ENCODE data around the gene GHRL. TPM values are rescaled to one million over a fixed set of nuclear protein-coding genes. Genes with fewer than 3 reads are reported as not detected.

Gene GHRL
- total and polyA plus RNA-seq, 2 of the 4 experiments (the other 2 are of a cell fraction) = 0.27 TPM; not detected in 1

DNA sequence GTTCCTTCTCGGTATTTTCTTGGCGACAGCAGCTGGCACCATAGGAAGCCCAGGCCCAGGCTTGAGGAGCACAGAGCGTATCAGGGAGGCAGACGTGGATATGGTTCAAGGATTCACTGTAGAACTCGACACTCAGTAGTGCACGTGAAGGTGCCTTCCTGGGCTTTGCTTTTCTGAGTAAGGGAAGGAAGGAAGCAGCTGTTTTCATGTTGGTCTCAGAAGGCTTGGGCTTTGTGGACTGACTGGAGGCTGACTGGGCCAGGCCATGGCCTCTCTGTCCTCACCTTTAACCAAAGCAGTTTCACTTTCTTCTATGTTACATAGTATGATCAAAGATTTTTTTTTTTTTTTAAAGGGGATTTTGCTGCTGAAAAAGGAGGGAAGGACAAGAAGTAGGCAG is 6.9 kb upstream of the GHRL start:
- POLR2A ChIA-PET (ENCODE audit: unreplicated experiment) = no interaction called here
- in situ Hi-C loops (cut with MboI; ENCODE audit: low sequenced_read_pairs) (no loop called here), intact Hi-C loops (cut with micrococcal nuclease) (no loop called here), dilution Hi-C loops (cut with HindIII; ENCODE audit: low sequenced_read_pairs, unreplicated experiment) (no loop called here)
- Histone ChIP-seq H4K91ac (ENCODE audit: insufficient read depth, low read depth, low read length) (no peak overlapping the region), H3K4me2 (ENCODE audit: low read depth, low read length) (no peak overlapping the region), H4K8ac (ENCODE audit: low read depth in 2 of 2, low read length in 2 of 2) (no peak overlapping the region), H3K56ac (ENCODE audit: extremely low read depth, insufficient read depth, low read length) (no peak overlapping the region), H4K20me1 (ENCODE audit: insufficient read depth, low read length) (peaks cover 29% of the 10 kb centered on the region), H4K5ac (ENCODE audit: low read depth, low read length) (no peak overlapping the region), H3K36me3 (ENCODE audit: control insufficient read depth, insufficient read depth, low read length) (peaks cover 55% of the 10 kb centered on the region), H2AK5ac (ENCODE audit: low read depth, low read length) (no peak overlapping the region), H3K4me1 (ENCODE audit: control insufficient read depth, insufficient read depth, low read length) (no peaks in the 10 kb centered on the region), H3K4ac (ENCODE audit: low read depth, low read length) (no peak overlapping the region), H2AFZ (replicated peaks; ENCODE audit: low read length, poor library complexity) (no peak overlapping the region), H3K27ac (ENCODE audit: insufficient read depth, low read length) (no peak overlapping the region), H2BK20ac (ENCODE audit: low read depth, low read length) (no peak overlapping the region), H2BK120ac (ENCODE audit: low read depth, low read length) (no peak overlapping the region), H2BK5ac (ENCODE audit: low read depth, low read length, poor library complexity, severe bottlenecking) (no peak overlapping the region), H3K27me3 (ENCODE audit: control insufficient read depth, insufficient read depth, low read length) (no peaks in the 10 kb centered on the region), H3K9me1 (ENCODE audit: insufficient read depth, low read length) (peaks cover 3% of the 10 kb centered on the region; the same call in 1 of the 2 replicates), H3K79me1 (ENCODE audit: low read depth in 1 of 2, low read length in 2 of 2) (peaks cover 17 to 20% of the 10 kb centered on the region in 2 experiments), H3K9me3 (ENCODE audit: control insufficient read depth, insufficient read depth, low read length) (no peaks in the 10 kb centered on the region), H3K14ac (replicated peaks; ENCODE audit: low read depth, low read length) (no peak overlapping the region; the same call in 1 of the 2 replicates), H2AK9ac (replicated peaks; ENCODE audit: low read depth, low read length, poor library complexity) (no peak overlapping the region), H3K9ac (ENCODE audit: low read depth, low read length) (no peak overlapping the region), H3K4me3 (ENCODE audit: insufficient read depth, low read depth, low read length) (no peak overlapping the region), H3K23ac (ENCODE audit: low read depth, low read length) (no peak overlapping the region), H3K18ac (ENCODE audit: low read depth, low read length) (no peak overlapping the region), H2BK15ac (ENCODE audit: low read depth, low read length) (no peak overlapping the region)
- no peak for TF ChIP-seq CEBPB (IDR thresholded peaks at IDR 0.05; ENCODE audit: low read depth, low read length)
- no peak for TF ChIP-seq RAD21 (IDR thresholded peaks at IDR 0.05; ENCODE audit: low read length)
- no peak for TF ChIP-seq RFX5 (IDR thresholded peaks at IDR 0.05; ENCODE audit: low read depth, low read length)
- no peak for TF ChIP-seq FOS (IDR thresholded peaks at IDR 0.05; ENCODE audit: low read depth, low read length)
- TF ChIP-seq BHLHE40 (IDR thresholded peaks at IDR 0.05; ENCODE audit: low read depth, low read length) = no peak
- no peak for TF ChIP-seq RCOR1 (IDR thresholded peaks at IDR 0.05; ENCODE audit: insufficient replicate concordance, low read length)
- 100% methylated on average over 3 of the region's 6 CpGs; no CpG with 5 or more reads in 1 of the 2 experiments for WGBS, 2 experiments (ENCODE audit: extremely low coverage in 2 of 2, insufficient read length in 1 of 2)
- ATAC-seq (ENCODE audit: low read depth) (peak; percentile 32), DNase-seq (no peak)
- CTCF ChIA-PET = no interaction called here
- no TSS peak for BruUV-seq (replicated peaks)

All from IMR-90 (cell line).